Measurements from ENCODE around the gene TUG1. TPM values are rescaled to one million over a fixed set of nuclear protein-coding genes. Genes with fewer than 3 reads are reported as not detected.

TUG1 gene
- total and polyA plus RNA-seq, 2 of the 4 experiments (the other 2 are of a cell fraction) = 60.6 to 68.8 TPM

DNA sequence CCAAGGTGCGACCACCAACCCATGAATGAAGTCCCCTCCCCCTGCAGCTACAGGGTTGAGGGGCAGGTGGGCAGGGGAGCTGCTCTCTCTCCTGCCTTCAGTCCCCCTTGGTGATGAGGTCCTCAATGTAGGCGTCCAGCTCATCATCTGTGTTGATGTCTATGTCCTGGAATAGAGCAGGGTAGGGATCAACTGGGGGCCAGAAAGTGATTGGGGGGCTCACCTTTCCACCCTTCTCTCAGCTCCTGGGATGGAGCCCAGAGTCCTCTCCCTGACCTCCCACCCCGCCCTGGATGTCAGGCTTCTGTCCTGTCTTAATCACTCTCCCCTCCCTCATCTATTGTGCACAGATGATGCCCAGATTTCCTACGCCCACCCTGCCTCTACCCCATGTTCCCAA, 42.4 kb upstream of the TUG1 start:
- DNase-seq (no peak), ATAC-seq (ENCODE audit: low read depth) (no peak)
- no peak overlapping the region for H2BK5ac ChIP-seq (ENCODE audit: low read depth, low read length, poor library complexity, severe bottlenecking)
- no peak overlapping the region for H3K4ac ChIP-seq (ENCODE audit: low read depth, low read length)
- in situ Hi-C loops (cut with MboI; ENCODE audit: low sequenced_read_pairs) = loop anchor here (10.0 kb wide), 1 partner anchor 292 kb away; the partner anchor contains the start of gene SLC35E4
- H2AK5ac ChIP-seq (ENCODE audit: low read depth, low read length) = no peak overlapping the region
- no peak overlapping the region for H4K5ac ChIP-seq (ENCODE audit: low read depth, low read length)
- no peak overlapping the region for H2BK20ac ChIP-seq (ENCODE audit: low read depth, low read length)
- H2BK120ac ChIP-seq (ENCODE audit: low read depth, low read length) = no peak overlapping the region
- no peak overlapping the region for H2AK9ac ChIP-seq (replicated peaks; ENCODE audit: low read depth, low read length, poor library complexity)
- H3K4me3 ChIP-seq (ENCODE audit: insufficient read depth, low read depth, low read length) = no peak overlapping the region
- H3K14ac ChIP-seq (replicated peaks; ENCODE audit: low read depth, low read length) = no peak overlapping the region
- H2AFZ ChIP-seq (replicated peaks; ENCODE audit: low read length, poor library complexity) = no peak overlapping the region
- TF ChIP-seq CEBPB (IDR thresholded peaks at IDR 0.05; ENCODE audit: low read depth, low read length) (no peak), MAFK (IDR thresholded peaks at IDR 0.05; ENCODE audit: low read depth, low read length) (no peak), RFX5 (IDR thresholded peaks at IDR 0.05; ENCODE audit: low read depth, low read length) (no peak), USF2 (IDR thresholded peaks at IDR 0.05; ENCODE audit: low read depth, low read length) (no peak), CTCF (conservative IDR thresholded peaks at IDR 0.05; ENCODE audit: low read depth, low read length) (no peak), RAD21 (IDR thresholded peaks at IDR 0.05; ENCODE audit: low read length) (no peak), SMC3 (IDR thresholded peaks at IDR 0.05; ENCODE audit: low read depth, low read length) (no peak), CHD1 (IDR thresholded peaks at IDR 0.05; ENCODE audit: low read depth, low read length) (no peak), RCOR1 (IDR thresholded peaks at IDR 0.05; ENCODE audit: insufficient replicate concordance, low read length) (no peak), MAZ (IDR thresholded peaks at IDR 0.05; ENCODE audit: borderline replicate concordance, low read depth, low read length) (no peak), BHLHE40 (IDR thresholded peaks at IDR 0.05; ENCODE audit: low read depth, low read length) (no peak), NFE2L2 (IDR thresholded peaks at IDR 0.05; ENCODE audit: low read depth, low read length) (no peak), MXI1 (IDR thresholded peaks at IDR 0.05; ENCODE audit: borderline replicate concordance, low read depth, low read length) (no peak), FOS (IDR thresholded peaks at IDR 0.05; ENCODE audit: low read depth, low read length) (no peak)
- TF ChIP-seq, protein P1, sequence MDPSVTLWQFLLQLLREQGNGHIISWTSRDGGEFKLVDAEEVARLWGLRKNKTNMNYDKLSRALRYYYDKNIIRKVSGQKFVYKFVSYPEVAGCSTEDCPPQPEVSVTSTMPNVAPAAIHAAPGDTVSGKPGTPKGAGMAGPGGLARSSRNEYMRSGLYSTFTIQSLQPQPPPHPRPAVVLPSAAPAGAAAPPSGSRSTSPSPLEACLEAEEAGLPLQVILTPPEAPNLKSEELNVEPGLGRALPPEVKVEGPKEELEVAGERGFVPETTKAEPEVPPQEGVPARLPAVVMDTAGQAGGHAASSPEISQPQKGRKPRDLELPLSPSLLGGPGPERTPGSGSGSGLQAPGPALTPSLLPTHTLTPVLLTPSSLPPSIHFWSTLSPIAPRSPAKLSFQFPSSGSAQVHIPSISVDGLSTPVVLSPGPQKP (IDR thresholded peaks at IDR 0.05; ENCODE audit: borderline replicate concordance, low read depth, low read length) = no peak
- H3K27ac ChIP-seq (ENCODE audit: insufficient read depth, low read length) = no peak overlapping the region
- WGBS, 2 experiments (ENCODE audit: extremely low coverage in 2 of 2, insufficient read length in 1 of 2) = 100% methylated on average over 1 of the region's 4 CpGs; no CpG with 5 or more reads in 1 of the 2 experiments
- H3K27me3 ChIP-seq (ENCODE audit: control insufficient read depth, insufficient read depth, low read length) = no peaks in the 10 kb centered on the region
- no peak overlapping the region for H2BK15ac ChIP-seq (ENCODE audit: low read depth, low read length)
- H3K23ac ChIP-seq (ENCODE audit: low read depth, low read length) = no peak overlapping the region
- H4K20me1 ChIP-seq (ENCODE audit: insufficient read depth, low read length) = peaks cover 5% of the 10 kb centered on the region; the same call in 1 of the 2 replicates
- no peak overlapping the region for H4K8ac ChIP-seq (ENCODE audit: low read depth in 2 of 2, low read length in 2 of 2)
- BruUV-seq (replicated peaks) = no TSS peak
- no peak overlapping the region for H4K91ac ChIP-seq (ENCODE audit: insufficient read depth, low read depth, low read length)
- H3K79me1 ChIP-seq (ENCODE audit: low read depth in 1 of 2, low read length in 2 of 2) = peaks cover 0 to 8% of the 10 kb centered on the region in 2 experiments; a peak in 2 of 4 replicates
- H3K18ac ChIP-seq (ENCODE audit: low read depth, low read length) = no peak overlapping the region
- H3K4me1 ChIP-seq (ENCODE audit: control insufficient read depth, insufficient read depth, low read length) = no peaks in the 10 kb centered on the region; the same call in 1 of the 2 replicates
- peaks cover 57% of the 10 kb centered on the region for H3K36me3 ChIP-seq (ENCODE audit: control insufficient read depth, insufficient read depth, low read length)
- no peak overlapping the region for H3K4me2 ChIP-seq (ENCODE audit: low read depth, low read length)
- intact Hi-C loops (cut with micrococcal nuclease) = no loop called here
- no peaks in the 10 kb centered on the region; the same call in 1 of the 2 replicates for H3K9me1 ChIP-seq (ENCODE audit: insufficient read depth, low read length)
- no peak overlapping the region for H3K56ac ChIP-seq (ENCODE audit: extremely low read depth, insufficient read depth, low read length)
- POLR2A ChIA-PET (ENCODE audit: unreplicated experiment) = no interaction called here
- no peak overlapping the region for H3K9ac ChIP-seq (ENCODE audit: low read depth, low read length)
- H3K9me3 ChIP-seq (ENCODE audit: control insufficient read depth, insufficient read depth, low read length) = no peaks in the 10 kb centered on the region
- dilution Hi-C loops (cut with HindIII; ENCODE audit: low sequenced_read_pairs, unreplicated experiment) = no loop called here
- CTCF ChIA-PET = no interaction called here

Measured in IMR-90 (cell line).